Testis (tissue), 2 donors: ENCODE data around the gene ZBTB22.

Source experiments
- CTCF ChIP-seq, 3 experiments: fragments of 450-650 bp in 2 of 3; fragments of 200-600 bp in 1 of 3; sonication (generic) in 1 of 3; IDR thresholded peaks; one replicate each; pipeline ENCODE4 v1.5.1; 2016 to 2019; ENCODE audit warnings: antibody characterized with exemption in 3 of 3, mild to moderate bottlenecking in 2 of 3, moderate library complexity in 1 of 3
- POLR2A ChIP-seq: fragments of 450-650 bp; IDR thresholded peaks from one replicate; pipeline ENCODE4 v1.6.1; 2017; ENCODE audit warnings: antibody characterized with exemption, mild to moderate bottlenecking, moderate library complexity

DNA sequence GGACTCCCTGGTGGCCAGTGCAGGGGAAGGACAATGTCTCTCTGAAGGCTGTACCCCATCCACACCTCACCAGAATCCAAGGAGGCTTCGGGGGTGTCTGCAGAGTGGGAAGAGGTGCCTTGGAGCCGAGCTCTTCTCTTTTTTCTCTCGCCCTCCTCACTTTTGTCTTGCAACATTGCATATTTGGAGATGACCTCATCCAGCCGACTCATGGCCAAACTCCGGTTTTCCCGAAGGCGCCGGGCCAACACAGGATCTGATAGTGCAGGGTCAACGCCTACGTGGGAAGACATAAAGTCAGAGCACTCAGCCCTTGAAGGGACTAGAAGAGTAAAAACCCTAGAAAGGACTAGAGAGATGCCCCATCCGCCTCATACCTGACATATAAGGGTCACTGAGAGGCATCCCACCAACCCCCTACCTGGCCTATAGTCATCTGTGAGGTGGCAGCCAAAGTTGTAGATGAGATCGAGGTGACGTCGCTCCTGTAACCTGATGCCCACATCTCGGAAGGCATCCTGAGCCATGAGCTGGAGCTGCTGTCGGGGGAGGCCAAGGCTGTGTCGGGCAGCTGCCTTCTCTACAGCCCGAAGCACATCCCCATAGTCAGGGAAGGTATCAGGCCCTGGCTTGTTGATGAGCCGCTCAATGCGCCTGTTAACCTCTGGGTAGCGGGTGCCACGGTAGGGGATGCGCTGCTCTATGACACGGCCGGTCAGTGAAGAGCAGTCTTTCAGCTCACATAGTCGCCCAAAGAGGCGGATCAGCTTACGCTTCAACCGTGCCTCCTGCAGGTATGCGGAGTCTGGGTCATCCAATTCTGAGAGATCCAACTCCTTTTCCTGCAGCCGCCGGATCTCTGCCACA lies 3.0 kb upstream of the ZBTB22 start:
- TF ChIP-seq CTCF (IDR thresholded peaks at IDR 0.05) (no peak), POLR2A (no peak)
